RWPE2 (cell line): ENCODE measurements around the gene ADAM33.

Experiments
- ATAC-seq: fragments of 200-7000 bp; cut with Tn5 transposase; 3 replicates; pipeline ENCODE4 v1.9.1; 2021; ENCODE audit warnings: low read depth
- DNase-seq: peaks from one replicate; pipeline ENCODE4 v3.0.0-alpha.2; 2020; ENCODE audit warnings: low spot score
- H3K27ac ChIP-seq: fragments of 450-650 bp; 2 replicates; pipeline ENCODE4 v1.5.1; 2017; ENCODE audit warnings: mild to moderate bottlenecking; ENCODE audit not compliant: poor library complexity, severe bottlenecking
- H3K27me3 ChIP-seq: fragments of 250-450 bp; sonication (Bioruptor Pico); 2 replicates; pipeline ENCODE4 v1.5.1; 2021; ENCODE audit warnings: mild to moderate bottlenecking, moderate library complexity; ENCODE audit not compliant: insufficient read depth, poor library complexity, severe bottlenecking
- H3K36me3 ChIP-seq: fragments of 250-450 bp; sonication (Bioruptor Pico); 2 replicates; pipeline ENCODE4 v1.5.1; 2020; ENCODE audit warnings: low read depth, mild to moderate bottlenecking, moderate library complexity
- H3K4me1 ChIP-seq: fragments of 250-450 bp; sonication (Bioruptor Pico); 2 replicates; pipeline ENCODE4 v1.5.1; 2021; ENCODE audit warnings: mild to moderate bottlenecking, moderate library complexity; ENCODE audit not compliant: insufficient read depth, poor library complexity, severe bottlenecking
- H3K4me3 ChIP-seq: fragments of 250-450 bp; sonication (Bioruptor Pico); 2 replicates; pipeline ENCODE4 v1.5.1; 2021; ENCODE audit warnings: mild to moderate bottlenecking, moderate library complexity; ENCODE audit not compliant: severe bottlenecking
- H3K9me3 ChIP-seq: fragments of 250-450 bp; sonication (Bioruptor Pico); 2 replicates; pipeline ENCODE4 v1.5.1; 2021; ENCODE audit warnings: mild to moderate bottlenecking, moderate library complexity; ENCODE audit not compliant: severe bottlenecking
- TF ChIP-seq, protein P1 (sequence below): fragments of 450-650 bp; IDR thresholded peaks from one replicate; pipeline ENCODE4 v1.5.1; 2017; ENCODE audit warnings: mild to moderate bottlenecking, moderate library complexity; ENCODE audit not compliant: poor library complexity, severe bottlenecking

Gene ADAM33

DNA sequence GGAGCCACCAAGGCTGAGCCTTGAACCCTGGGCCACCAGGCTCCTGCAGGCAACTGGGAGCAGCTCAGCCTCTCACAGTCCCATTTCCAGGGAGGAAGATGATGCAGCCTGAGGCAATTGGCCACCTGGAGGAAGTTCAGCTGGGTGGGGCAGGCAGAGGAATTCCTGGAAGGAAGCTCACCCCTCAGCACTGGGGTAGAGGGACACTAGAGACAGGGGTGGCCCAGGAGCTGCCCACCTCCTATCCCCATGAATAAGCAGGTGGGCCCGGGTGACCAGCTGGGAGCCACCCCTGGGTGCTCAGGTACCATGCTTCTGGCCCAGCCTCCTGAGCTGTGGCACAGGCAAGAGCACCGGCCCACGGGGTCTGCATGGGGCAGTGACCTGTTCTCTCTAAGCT, 47.1 kb upstream of the ADAM33 start:
- Histone ChIP-seq H3K9me3 (no peaks in the 10 kb centered on the region), H3K4me1 (peaks cover 15% of the 10 kb centered on the region), H3K4me3 (no peak overlapping the region), H3K36me3 (no peaks in the 10 kb centered on the region), H3K27ac (no peak overlapping the region), H3K27me3 (no peaks in the 10 kb centered on the region)
- no peak for DNase-seq
- peak; percentile 56 for ATAC-seq
- TF ChIP-seq, protein P1, sequence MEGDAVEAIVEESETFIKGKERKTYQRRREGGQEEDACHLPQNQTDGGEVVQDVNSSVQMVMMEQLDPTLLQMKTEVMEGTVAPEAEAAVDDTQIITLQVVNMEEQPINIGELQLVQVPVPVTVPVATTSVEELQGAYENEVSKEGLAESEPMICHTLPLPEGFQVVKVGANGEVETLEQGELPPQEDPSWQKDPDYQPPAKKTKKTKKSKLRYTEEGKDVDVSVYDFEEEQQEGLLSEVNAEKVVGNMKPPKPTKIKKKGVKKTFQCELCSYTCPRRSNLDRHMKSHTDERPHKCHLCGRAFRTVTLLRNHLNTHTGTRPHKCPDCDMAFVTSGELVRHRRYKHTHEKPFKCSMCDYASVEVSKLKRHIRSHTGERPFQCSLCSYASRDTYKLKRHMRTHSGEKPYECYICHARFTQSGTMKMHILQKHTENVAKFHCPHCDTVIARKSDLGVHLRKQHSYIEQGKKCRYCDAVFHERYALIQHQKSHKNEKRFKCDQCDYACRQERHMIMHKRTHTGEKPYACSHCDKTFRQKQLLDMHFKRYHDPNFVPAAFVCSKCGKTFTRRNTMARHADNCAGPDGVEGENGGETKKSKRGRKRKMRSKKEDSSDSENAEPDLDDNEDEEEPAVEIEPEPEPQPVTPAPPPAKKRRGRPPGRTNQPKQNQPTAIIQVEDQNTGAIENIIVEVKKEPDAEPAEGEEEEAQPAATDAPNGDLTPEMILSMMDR: no peak

- H3K27me3 ChIP-seq: no peaks in the 10 kb centered on the region
- ATAC-seq: no peak
Measured at GRCh38 chr20:3728354-3728753, 46.5 kb upstream of the ADAM33 start.

GRCh38 chr20:3727401-3728021, 45.7 kb upstream of the ADAM33 start:
- no peak for DNase-seq
- Histone ChIP-seq H3K4me3 (no peak overlapping the region), H3K36me3 (no peaks in the 10 kb centered on the region), H3K9me3 (no peaks in the 10 kb centered on the region), H3K4me1 (peaks cover 15% of the 10 kb centered on the region), H3K27ac (no peak overlapping the region), H3K27me3 (no peaks in the 10 kb centered on the region)
- ATAC-seq: peak; percentile 33
- TF ChIP-seq, protein P1: no peak

More at GRCh38 chr20:3728354-3728753, 46.5 kb upstream of the ADAM33 start:
- H3K27ac ChIP-seq: no peak overlapping the region
- H3K9me3 ChIP-seq: no peaks in the 10 kb centered on the region
- TF ChIP-seq, protein P1: no peak
- no peak for DNase-seq
- peaks cover 15% of the 10 kb centered on the region for H3K4me1 ChIP-seq
- no peaks in the 10 kb centered on the region for H3K36me3 ChIP-seq
- H3K4me3 ChIP-seq: no peak overlapping the region

DNA sequence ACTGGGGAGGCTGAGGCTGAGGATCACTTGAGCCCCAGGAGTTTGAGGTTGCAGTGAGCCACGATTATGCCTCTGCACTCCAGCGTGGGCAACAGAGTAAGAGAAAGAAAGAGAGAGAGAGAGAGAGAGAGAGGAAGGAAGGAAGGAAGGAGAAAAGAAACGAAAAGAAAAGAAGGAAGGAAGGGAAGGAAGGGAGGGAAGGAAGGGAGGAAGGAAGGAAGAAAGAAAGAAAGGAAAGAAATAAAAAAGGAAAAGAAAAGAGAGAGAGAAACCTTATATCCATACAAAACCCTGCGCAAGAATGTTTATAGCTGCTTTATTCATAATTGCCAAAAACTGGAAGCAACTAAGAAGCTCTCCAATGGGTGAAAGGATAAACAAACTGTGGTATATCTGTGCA, 42.5 kb upstream of the ADAM33 start:
- Histone ChIP-seq H3K4me1 (peaks cover 15% of the 10 kb centered on the region), H3K36me3 (no peaks in the 10 kb centered on the region), H3K4me3 (no peak overlapping the region), H3K27me3 (no peaks in the 10 kb centered on the region), H3K9me3 (no peaks in the 10 kb centered on the region), H3K27ac (no peak overlapping the region)
- TF ChIP-seq, protein P1: no peak
- no peak for ATAC-seq
- DNase-seq: no peak

DNA sequence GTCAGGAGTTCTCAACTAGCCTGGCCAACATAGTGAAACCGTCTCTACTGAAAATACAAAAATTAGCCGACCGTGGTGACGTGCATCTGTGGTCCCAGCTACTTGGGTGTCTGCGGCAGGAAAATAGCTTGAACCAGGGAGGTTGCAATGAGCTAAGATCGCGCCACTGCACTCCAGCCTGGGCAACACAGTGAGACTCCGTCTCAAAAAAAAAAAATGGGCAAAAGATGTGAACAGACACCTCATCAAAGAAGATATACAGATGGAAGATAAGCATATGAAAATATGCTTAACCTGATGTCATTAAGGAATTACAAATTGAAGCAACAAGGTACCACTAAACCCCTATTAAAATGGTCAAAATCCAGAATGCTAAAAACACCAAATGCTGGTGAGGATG, 41.5 kb upstream of the ADAM33 start:
- peaks cover 8% of the 10 kb centered on the region for H3K4me1 ChIP-seq
- ATAC-seq: no peak
- DNase-seq: no peak
- TF ChIP-seq, protein P1: no peak
- no peaks in the 10 kb centered on the region for H3K9me3 ChIP-seq
- H3K27ac ChIP-seq: no peak overlapping the region
- H3K4me3 ChIP-seq: no peak overlapping the region
- no peaks in the 10 kb centered on the region for H3K27me3 ChIP-seq
- no peaks in the 10 kb centered on the region for H3K36me3 ChIP-seq
